GM10847 (cell line): ENCODE data around the gene SLC13A2.

Source experiments
- POLR2A ChIP-seq: IDR thresholded peaks from 2 replicates; pipeline ENCODE4 v1.6.1; 2011; ENCODE audit not compliant: insufficient read length; ENCODE audit errors: extremely low read depth

The SLC13A2 gene

DNA sequence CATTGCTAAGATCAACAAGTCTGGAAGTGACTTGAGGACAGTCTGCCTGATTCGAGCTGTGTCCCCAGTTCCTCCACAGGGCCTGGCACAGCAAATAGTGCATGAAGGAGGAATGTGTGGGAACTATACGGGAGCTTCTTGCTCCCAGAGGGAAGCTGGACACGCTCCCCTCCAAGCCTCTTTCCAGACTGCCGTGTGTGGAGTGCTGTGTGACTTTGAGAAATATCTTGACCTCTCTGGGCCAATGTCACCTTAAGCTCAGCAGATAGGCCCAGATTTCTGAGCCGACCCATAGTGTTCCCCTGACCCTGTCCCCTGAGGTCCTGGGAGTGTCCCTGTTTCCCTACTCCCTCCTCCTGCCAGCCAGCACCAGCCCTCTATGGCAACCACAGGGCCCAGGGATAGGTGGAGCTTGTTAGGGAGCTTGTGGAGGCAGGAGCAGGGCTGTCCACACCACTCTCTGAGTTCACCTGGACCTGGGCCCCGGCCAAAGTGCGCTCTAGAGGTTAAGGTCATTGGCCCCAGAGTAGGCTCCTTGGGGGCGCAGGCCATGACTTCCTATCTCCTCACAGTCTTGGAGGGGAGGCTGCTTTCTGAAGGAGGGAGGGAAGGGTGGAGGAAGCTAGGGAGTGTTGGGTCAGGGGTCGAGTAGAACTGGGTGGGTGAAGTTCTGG, 26.4 kb downstream of the SLC13A2 start:
- no peak for TF ChIP-seq POLR2A

- peak; percentile 14 for TF ChIP-seq POLR2A
Observed at GRCh38 chr17:28500712-28501379, 27.4 kb downstream of the SLC13A2 start.

GRCh38 chr17:28501421-28502284, 28.2 kb downstream of the SLC13A2 start:
- TF ChIP-seq POLR2A = peak; percentile 1

DNA sequence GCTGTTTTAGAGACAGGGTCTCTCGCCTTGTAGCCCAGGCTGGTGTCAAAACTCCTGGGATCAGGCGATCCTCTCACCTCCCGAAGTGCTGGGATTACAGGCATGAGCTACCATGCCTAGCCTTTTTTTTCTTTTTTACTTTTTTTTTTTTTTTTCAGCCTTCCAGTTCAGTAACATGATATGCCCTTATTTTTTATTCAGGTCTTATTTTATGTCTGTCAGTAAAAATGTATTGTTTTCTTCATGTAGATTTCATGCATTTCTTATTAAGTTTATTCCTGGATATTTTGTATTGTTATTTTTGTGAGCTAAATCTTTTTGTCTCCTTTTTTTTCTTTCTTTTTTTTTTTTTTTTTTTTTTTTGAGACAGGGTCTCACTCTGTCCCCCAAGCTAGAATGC, 30.0 kb downstream of the SLC13A2 start:
- no peak for TF ChIP-seq POLR2A

GRCh38 chr17:28505986-28506665, 32.7 kb downstream of the SLC13A2 start, which contains the start of gene FOXN1:
TSS of gene FOXN1 (plus strand) at chr17:28506348. CDS start at chr17:28523970, 17,622 bp downstream.
- no peak for TF ChIP-seq POLR2A

DNA sequence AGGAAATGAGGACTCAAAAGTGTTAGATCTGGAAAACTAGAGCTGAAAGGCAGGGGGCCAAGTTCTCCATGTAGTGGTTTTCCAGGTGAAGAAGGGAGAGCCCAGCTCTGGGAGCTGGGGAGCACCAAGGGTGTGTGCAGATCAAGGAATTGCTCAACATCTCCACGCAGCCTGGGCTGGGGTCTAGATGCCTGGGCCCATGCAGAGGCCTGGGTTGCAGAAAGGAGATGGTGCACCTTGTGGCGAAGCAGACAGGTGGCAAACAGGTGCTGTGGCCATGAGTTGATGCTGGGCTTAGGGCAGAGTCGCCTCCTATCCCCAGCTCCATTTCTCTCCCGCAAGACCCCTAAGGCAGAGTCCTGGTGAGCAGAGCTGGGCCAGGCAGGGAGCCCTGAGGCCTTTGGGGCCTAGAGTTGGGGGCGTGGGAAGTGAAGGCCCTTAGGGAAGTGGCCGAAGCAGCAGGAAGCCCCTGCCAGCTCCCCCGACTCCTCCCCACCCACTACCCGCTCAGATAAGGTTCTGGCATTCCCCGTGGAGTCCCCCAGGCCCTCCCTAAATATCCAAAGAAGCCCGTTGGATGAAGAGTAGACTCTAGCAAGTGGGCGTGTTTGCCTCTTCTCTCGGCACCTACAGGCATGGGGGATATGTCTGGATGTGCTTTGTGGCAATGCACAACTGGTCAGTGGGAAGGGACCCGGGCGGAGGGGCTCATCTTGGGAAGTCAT, 33.5 kb downstream of the SLC13A2 start:
- TF ChIP-seq POLR2A = no peak

GRCh38 chr17:28507567-28508203, 34.2 kb downstream of the SLC13A2 start:
- TF ChIP-seq POLR2A = no peak

GRCh38 chr17:28508211-28508724, 34.8 kb downstream of the SLC13A2 start:
- no peak for TF ChIP-seq POLR2A

DNA sequence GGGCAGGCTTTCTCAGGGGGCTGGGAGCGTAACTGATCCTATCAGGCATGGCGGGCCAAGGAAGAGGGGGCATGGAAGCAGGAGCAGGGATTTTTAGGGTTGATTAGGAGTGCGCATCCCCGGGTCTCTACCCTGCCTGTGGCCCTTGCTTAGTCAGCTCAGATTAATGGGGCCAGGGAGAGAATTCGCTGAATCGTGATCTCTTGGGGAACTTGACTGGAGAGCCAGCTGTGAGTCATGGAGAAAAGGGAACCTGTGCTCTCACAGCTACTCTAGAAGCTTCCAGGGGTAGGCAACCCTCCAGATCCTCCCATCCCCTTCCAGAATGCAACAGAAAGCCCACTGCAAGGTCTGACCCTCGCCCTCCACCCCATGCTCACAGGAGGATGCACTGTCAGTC, 36.3 kb downstream of the SLC13A2 start:
- no peak for TF ChIP-seq POLR2A

DNA sequence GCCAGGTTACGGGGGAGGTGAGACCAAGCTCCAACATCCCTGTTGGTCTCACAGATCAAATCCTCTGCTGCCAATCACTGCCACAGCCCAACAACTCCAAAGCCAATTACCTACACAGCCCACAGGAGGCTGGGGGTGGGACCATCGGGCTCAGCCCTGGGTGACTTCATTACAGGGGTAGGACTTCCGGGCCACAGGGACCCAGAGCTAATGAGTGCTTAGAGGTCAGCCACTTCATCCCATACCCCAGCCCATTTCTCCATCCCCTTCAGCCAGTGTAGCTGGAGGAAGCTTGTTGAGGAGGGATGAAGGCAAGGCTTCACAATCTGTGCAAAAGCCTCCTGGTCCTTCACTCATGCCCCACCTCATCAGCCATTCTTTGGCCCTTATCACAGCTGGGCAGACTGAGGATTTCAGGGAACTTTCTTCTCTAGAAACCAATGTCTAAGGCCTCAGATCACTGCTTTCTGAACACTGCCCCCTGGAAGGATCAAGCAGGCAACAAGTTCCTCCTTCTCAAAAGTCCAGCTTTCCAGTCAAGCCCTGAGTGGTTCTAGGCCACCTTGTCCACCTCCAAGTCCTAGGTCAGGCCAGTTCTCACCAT, 38.5 kb downstream of the SLC13A2 start:
- TF ChIP-seq POLR2A = no peak

DNA sequence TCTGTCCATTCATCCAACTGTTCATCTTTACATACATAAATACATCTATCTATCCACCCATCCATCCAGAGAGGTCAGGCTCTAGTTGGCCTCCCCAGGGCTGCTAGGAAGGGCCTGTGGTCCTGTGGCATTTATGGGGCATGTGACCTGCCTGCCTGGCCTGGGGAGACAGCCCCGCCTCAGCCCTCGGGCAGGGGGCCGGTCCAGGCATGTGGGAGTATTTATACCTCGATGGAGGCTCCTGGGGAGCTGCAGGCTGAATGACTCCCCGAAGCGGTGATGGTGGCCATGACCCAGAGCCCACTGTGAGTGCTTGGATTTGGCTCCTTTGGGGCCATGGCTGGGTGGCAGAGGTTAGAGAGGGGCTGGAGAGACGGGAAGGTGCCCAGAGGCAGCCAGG, 40.0 kb downstream of the SLC13A2 start:
- TF ChIP-seq POLR2A = no peak

GRCh38 chr17:28514561-28515002, 41.1 kb downstream of the SLC13A2 start:
- no peak for TF ChIP-seq POLR2A

- TF ChIP-seq POLR2A = no peak
Observed at GRCh38 chr17:28515518-28515917, 42.1 kb downstream of the SLC13A2 start.
